Parathyroid adenoma (tissue), 2 donors: ENCODE measurements around the gene MT1E.

Source experiments
- H2AFZ ChIP-seq: fragments of 300-600 bp; sonication (generic); one replicate; pipeline ENCODE4 v1.7.0; 2017; ENCODE audit warnings: antibody characterized with exemption, mild to moderate bottlenecking
- H3K27ac ChIP-seq: fragments of 300-600 bp; sonication (generic); one replicate; pipeline ENCODE4 v1.7.0; 2017
- H3K27me3 ChIP-seq: fragments of 300-600 bp; sonication (generic); one replicate; pipeline ENCODE4 v1.7.0; 2017; ENCODE audit warnings: low read length; ENCODE audit not compliant: control insufficient read depth, insufficient read depth
- H3K36me3 ChIP-seq: fragments of 300-600 bp; sonication (generic); one replicate; pipeline ENCODE4 v1.7.0; 2017; ENCODE audit warnings: low read length; ENCODE audit not compliant: control insufficient read depth, insufficient read depth
- H3K4me1 ChIP-seq: fragments of 300-600 bp; sonication (generic); one replicate; pipeline ENCODE4 v1.7.0; 2017; ENCODE audit warnings: control low read depth
- H3K4me2 ChIP-seq: fragments of 300-600 bp; sonication (generic); one replicate; pipeline ENCODE4 v1.7.0; 2017; ENCODE audit warnings: low read length
- H3K4me3 ChIP-seq: fragments of 300-600 bp; sonication (generic); one replicate; pipeline ENCODE4 v1.7.0; 2017; ENCODE audit warnings: low read depth, low read length
- H3K79me2 ChIP-seq: fragments of 300-600 bp; sonication (generic); one replicate; pipeline ENCODE4 v1.7.0; 2017; ENCODE audit warnings: control low read depth
- H3K9ac ChIP-seq: fragments of 300-600 bp; sonication (generic); one replicate; pipeline ENCODE4 v1.7.0; 2017; ENCODE audit warnings: mild to moderate bottlenecking
- H3K9me3 ChIP-seq: fragments of 300-600 bp; sonication (generic); one replicate; pipeline ENCODE4 v1.7.0; 2017; ENCODE audit warnings: low read length; ENCODE audit not compliant: control insufficient read depth
- CTCF ChIP-seq: fragments of 300-600 bp; sonication (generic); IDR thresholded peaks from one replicate; pipeline ENCODE4 v1.7.0; 2017; ENCODE audit warnings: antibody characterized with exemption, mild to moderate bottlenecking
- donor health status: primary hyperparathyroidism.

The MT1E gene

GRCh38 chr16:56583351-56584168, 42.0 kb upstream of the MT1E start:
- H3K4me3 ChIP-seq: no peak overlapping the region
- no peak for TF ChIP-seq CTCF

GRCh38 chr16:56584276-56584675, 41.3 kb upstream of the MT1E start:
- no peaks in the 10 kb centered on the region for H3K36me3 ChIP-seq
- H3K4me2 ChIP-seq: no peak overlapping the region
- H3K4me3 ChIP-seq: no peak overlapping the region
- no peak overlapping the region for H3K9ac ChIP-seq
- no peak overlapping the region for H3K27ac ChIP-seq
- H2AFZ ChIP-seq: no peak overlapping the region
- H3K27me3 ChIP-seq: no peaks in the 10 kb centered on the region
- H3K9me3 ChIP-seq: no peaks in the 10 kb centered on the region
- no peaks in the 10 kb centered on the region for H3K4me1 ChIP-seq
- TF ChIP-seq CTCF: no peak
- no peaks in the 10 kb centered on the region for H3K79me2 ChIP-seq

More at GRCh38 chr16:56583351-56584168, 42.0 kb upstream of the MT1E start:
- H2AFZ ChIP-seq: no peak overlapping the region
- no peak overlapping the region for H3K27ac ChIP-seq
- no peaks in the 10 kb centered on the region for H3K79me2 ChIP-seq
- H3K9me3 ChIP-seq: no peaks in the 10 kb centered on the region
- no peaks in the 10 kb centered on the region for H3K36me3 ChIP-seq
- no peaks in the 10 kb centered on the region for H3K4me1 ChIP-seq
- H3K27me3 ChIP-seq: no peaks in the 10 kb centered on the region
- no peak overlapping the region for H3K4me2 ChIP-seq
- no peak overlapping the region for H3K9ac ChIP-seq

- Histone ChIP-seq H3K4me3 (peak overlapping the region; percentile 49), H3K27ac (no peak overlapping the region), H2AFZ (peak overlapping the region; percentile 70), H3K36me3 (no peaks in the 10 kb centered on the region), H3K27me3 (no peaks in the 10 kb centered on the region), H3K79me2 (no peaks in the 10 kb centered on the region), H3K9ac (no peak overlapping the region), H3K4me1 (no peaks in the 10 kb centered on the region), H3K4me2 (peak overlapping the region; percentile 76), H3K9me3 (no peaks in the 10 kb centered on the region)
- no peak for TF ChIP-seq CTCF
These were observed 36.8 kb upstream of the MT1E start for GRCh38 chr16:56588781-56589140.

GRCh38 chr16:56589141-56590039, 36.2 kb upstream of the MT1E start, which contains the start of gene MT3:
Gene MT3 (plus strand): TSS chr16:56589528. CDS start chr16:56589591, 63 bp downstream.
- Histone ChIP-seq H3K9me3 (no peaks in the 10 kb centered on the region), H3K79me2 (no peaks in the 10 kb centered on the region), H3K27ac (no peak within 1 kb of the TSS), H2AFZ (peak within 1 kb of the TSS; percentile 70), H3K27me3 (no peaks in the 10 kb centered on the region), H3K4me2 (peak within 1 kb of the TSS; percentile 76), H3K9ac (no peak within 1 kb of the TSS), H3K4me3 (peak within 1 kb of the TSS; percentile 49), H3K4me1 (no peaks in the 10 kb centered on the region), H3K36me3 (no peaks in the 10 kb centered on the region)
- no peak for TF ChIP-seq CTCF
